ENCODE results near the gene SHC2. TPM values are rescaled to one million over a fixed set of nuclear protein-coding genes. Genes with fewer than 3 reads are reported as not detected.

The SHC2 gene
- total and polyA plus RNA-seq, 2 donors (not counting 3 experiments of a cell fraction or from before 2014, with no cell fraction given), result 7.5 to 11.8 TPM

GRCh38 chr19:485583-486236 lies 24.9 kb upstream of the SHC2 start:
- FAIRE-seq, result no peak
- Histone ChIP-seq H3K4me3 (replicated peaks in 1 of 3; ENCODE audit: insufficient read depth in 1 of 3, low read depth in 1 of 3, low read length in 3 of 3) (no peak overlapping the region), H2AFZ (ENCODE audit: low read depth, low read length) (no peak overlapping the region), H3K79me2 (ENCODE audit: control insufficient read depth, insufficient read depth, low read length) (no peaks in the 10 kb centered on the region), H4K20me1 (replicated peaks; ENCODE audit: control insufficient read depth, extremely low read depth, insufficient read depth, low read length) (no peaks in the 10 kb centered on the region), H3K27ac (ENCODE audit: insufficient read depth, low read depth, low read length) (no peak overlapping the region), H3K9me1 (replicated peaks; ENCODE audit: control insufficient read depth, extremely low read depth, insufficient read depth, low read length) (no peaks in the 10 kb centered on the region), H3K36me3 (ENCODE audit: control insufficient read depth in 2 of 2, extremely low read depth in 1 of 2, insufficient read depth in 2 of 2, low read length in 2 of 2) (no peaks in the 10 kb centered on the region), H3K4me1 (ENCODE audit: control insufficient read depth, extremely low read depth, insufficient read depth, low read length) (peaks cover 7% of the 10 kb centered on the region), H3K9me3 (replicated peaks; ENCODE audit: control insufficient read depth, insufficient read depth, low read length) (peaks cover 2% of the 10 kb centered on the region), H3K9ac (replicated peaks; ENCODE audit: extremely low read depth, insufficient read depth, low read length) (no peak overlapping the region), H3K4me2 (ENCODE audit: insufficient read depth, low read length) (no peak overlapping the region), H3K27me3 (ENCODE audit: control insufficient read depth in 2 of 2, insufficient read depth in 2 of 2, low read length in 2 of 2) (no peaks in the 10 kb centered on the region)
- no TSS peak for BruUV-seq (replicated peaks)
- dilution Hi-C loops (cut with MboI; ENCODE audit: extremely low pct_ligation_motif_present, low sequenced_read_pairs) (no loop called here), intact Hi-C loops (cut with micrococcal nuclease) (loop anchor here (5.0 to 10.0 kb wide), 2 partner anchors 101 to 143 kb away; partner anchors contain the start of gene MIER2)
- DNase-seq (ENCODE audit: low read depth, low spot score), result no peak
- ChIA-PET CTCF (interaction anchor here (0.7 to 1.0 kb wide), 3 partner anchors 10 to 25 kb away, joined by 3 to 4 read pairs (median 4); no protein-coding TSS in a partner anchor), POLR2A (no interaction called here)
- TF ChIP-seq, protein P1, sequence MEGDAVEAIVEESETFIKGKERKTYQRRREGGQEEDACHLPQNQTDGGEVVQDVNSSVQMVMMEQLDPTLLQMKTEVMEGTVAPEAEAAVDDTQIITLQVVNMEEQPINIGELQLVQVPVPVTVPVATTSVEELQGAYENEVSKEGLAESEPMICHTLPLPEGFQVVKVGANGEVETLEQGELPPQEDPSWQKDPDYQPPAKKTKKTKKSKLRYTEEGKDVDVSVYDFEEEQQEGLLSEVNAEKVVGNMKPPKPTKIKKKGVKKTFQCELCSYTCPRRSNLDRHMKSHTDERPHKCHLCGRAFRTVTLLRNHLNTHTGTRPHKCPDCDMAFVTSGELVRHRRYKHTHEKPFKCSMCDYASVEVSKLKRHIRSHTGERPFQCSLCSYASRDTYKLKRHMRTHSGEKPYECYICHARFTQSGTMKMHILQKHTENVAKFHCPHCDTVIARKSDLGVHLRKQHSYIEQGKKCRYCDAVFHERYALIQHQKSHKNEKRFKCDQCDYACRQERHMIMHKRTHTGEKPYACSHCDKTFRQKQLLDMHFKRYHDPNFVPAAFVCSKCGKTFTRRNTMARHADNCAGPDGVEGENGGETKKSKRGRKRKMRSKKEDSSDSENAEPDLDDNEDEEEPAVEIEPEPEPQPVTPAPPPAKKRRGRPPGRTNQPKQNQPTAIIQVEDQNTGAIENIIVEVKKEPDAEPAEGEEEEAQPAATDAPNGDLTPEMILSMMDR (IDR thresholded peaks at IDR 0.05; ENCODE audit: extremely low read depth in 1 of 2, insufficient read depth in 1 of 2, low read depth in 1 of 2, low read length in 2 of 2), result no peak
- TF ChIP-seq POLR2AphosphoS5 (IDR thresholded peaks at IDR 0.05; ENCODE audit: insufficient read depth, low read depth, low read length) (peak; percentile 22), JUN (IDR thresholded peaks at IDR 0.05; ENCODE audit: borderline replicate concordance, insufficient read depth, insufficient read length, low read depth) (no peak)

DNA sequence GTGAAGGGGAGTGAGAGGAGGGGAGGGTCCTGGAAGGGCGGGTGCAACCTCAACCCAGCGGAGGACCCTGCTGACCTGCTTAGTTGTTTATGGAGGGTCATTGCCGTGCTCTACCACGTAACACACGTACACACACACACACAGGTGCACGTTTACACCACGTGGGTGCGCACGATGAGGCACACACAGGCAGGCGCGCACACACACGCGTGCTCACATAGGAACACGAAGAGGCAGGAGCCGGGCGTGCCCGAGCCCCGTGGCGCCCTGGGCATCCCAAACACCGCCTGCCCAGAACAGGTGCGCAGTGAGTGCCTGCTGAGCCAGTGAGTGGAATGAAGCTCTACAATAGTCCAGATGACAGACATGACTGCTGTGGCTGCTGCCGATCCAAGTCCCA lies 24.2 kb upstream of the SHC2 start:
- POLR2A ChIA-PET, result no interaction called here
- Histone ChIP-seq H3K4me3 (replicated peaks in 1 of 3; ENCODE audit: insufficient read depth in 1 of 3, low read depth in 1 of 3, low read length in 3 of 3) (no peak overlapping the region), H3K27me3 (ENCODE audit: control insufficient read depth in 2 of 2, insufficient read depth in 2 of 2, low read length in 2 of 2) (no peaks in the 10 kb centered on the region), H3K9me1 (replicated peaks; ENCODE audit: control insufficient read depth, extremely low read depth, insufficient read depth, low read length) (no peaks in the 10 kb centered on the region), H3K9ac (replicated peaks; ENCODE audit: extremely low read depth, insufficient read depth, low read length) (no peak overlapping the region), H4K20me1 (replicated peaks; ENCODE audit: control insufficient read depth, extremely low read depth, insufficient read depth, low read length) (no peaks in the 10 kb centered on the region), H3K4me2 (ENCODE audit: insufficient read depth, low read length) (no peak overlapping the region), H2AFZ (ENCODE audit: low read depth, low read length) (no peak overlapping the region), H3K79me2 (ENCODE audit: control insufficient read depth, insufficient read depth, low read length) (no peaks in the 10 kb centered on the region), H3K4me1 (ENCODE audit: control insufficient read depth, extremely low read depth, insufficient read depth, low read length) (peaks cover 7% of the 10 kb centered on the region), H3K36me3 (ENCODE audit: control insufficient read depth in 2 of 2, extremely low read depth in 1 of 2, insufficient read depth in 2 of 2, low read length in 2 of 2) (no peaks in the 10 kb centered on the region), H3K27ac (ENCODE audit: insufficient read depth, low read depth, low read length) (no peak overlapping the region), H3K9me3 (replicated peaks; ENCODE audit: control insufficient read depth, insufficient read depth, low read length) (peaks cover 6% of the 10 kb centered on the region)
- no TSS peak for BruUV-seq (replicated peaks)
- CTCF ChIA-PET, result interaction anchor here (0.7 to 1.0 kb wide), 3 partner anchors 10 to 26 kb away, joined by 3 to 4 read pairs (median 4); no protein-coding TSS in a partner anchor
- dilution Hi-C loops (cut with MboI; ENCODE audit: extremely low pct_ligation_motif_present, low sequenced_read_pairs), result no loop called here
- intact Hi-C loops (cut with micrococcal nuclease), result loop anchor here (5.0 to 10.0 kb wide), 2 partner anchors 100 to 143 kb away; partner anchors contain the start of gene MIER2
- TF ChIP-seq POLR2A (IDR thresholded peaks at IDR 0.05; ENCODE audit: low read depth, low read length) (no peak), FOS (IDR thresholded peaks at IDR 0.05; ENCODE audit: borderline replicate concordance, insufficient read depth, low read length) (no peak), MAX (IDR thresholded peaks at IDR 0.05; ENCODE audit: insufficient read depth, insufficient read length) (no peak), JUN (IDR thresholded peaks at IDR 0.05; ENCODE audit: borderline replicate concordance, insufficient read depth, insufficient read length, low read depth) (no peak), MYC (IDR thresholded peaks at IDR 0.05; ENCODE audit: low read depth, low read length) (no peak), GATA2 (IDR thresholded peaks at IDR 0.05; ENCODE audit: insufficient read depth, insufficient read length, low read depth, low read length) (no peak), POLR2AphosphoS5 (IDR thresholded peaks at IDR 0.05; ENCODE audit: insufficient read depth, low read depth, low read length) (no peak), EZH2 (IDR thresholded peaks at IDR 0.05; ENCODE audit: borderline replicate concordance, low read depth, low read length, severe bottlenecking) (no peak)
- TF ChIP-seq, protein P1 (IDR thresholded peaks at IDR 0.05; ENCODE audit: extremely low read depth in 1 of 2, insufficient read depth in 1 of 2, low read depth in 1 of 2, low read length in 2 of 2), result no peak
- FAIRE-seq, result no peak
- no peak for DNase-seq (ENCODE audit: low read depth, low spot score)

Measured in endothelial cell of umbilical vein (primary cell).